ENCODE measurements around the gene ZFYVE16. TPM values are rescaled to one million over a fixed set of nuclear protein-coding genes. Genes with fewer than 3 reads are reported as not detected.
A peak's percentile ranks its signal among the peaks of the same experiment; 100 is the strongest.
"Not testable (repeated sequence)": the region's sequence is repeated elsewhere in the genome, so short reads cannot be mapped to it uniquely, and the experiment has no call there.

ZFYVE16 gene
- 75.3 TPM for polyA plus RNA-seq (ENCODE audit: insufficient read length)

DNA sequence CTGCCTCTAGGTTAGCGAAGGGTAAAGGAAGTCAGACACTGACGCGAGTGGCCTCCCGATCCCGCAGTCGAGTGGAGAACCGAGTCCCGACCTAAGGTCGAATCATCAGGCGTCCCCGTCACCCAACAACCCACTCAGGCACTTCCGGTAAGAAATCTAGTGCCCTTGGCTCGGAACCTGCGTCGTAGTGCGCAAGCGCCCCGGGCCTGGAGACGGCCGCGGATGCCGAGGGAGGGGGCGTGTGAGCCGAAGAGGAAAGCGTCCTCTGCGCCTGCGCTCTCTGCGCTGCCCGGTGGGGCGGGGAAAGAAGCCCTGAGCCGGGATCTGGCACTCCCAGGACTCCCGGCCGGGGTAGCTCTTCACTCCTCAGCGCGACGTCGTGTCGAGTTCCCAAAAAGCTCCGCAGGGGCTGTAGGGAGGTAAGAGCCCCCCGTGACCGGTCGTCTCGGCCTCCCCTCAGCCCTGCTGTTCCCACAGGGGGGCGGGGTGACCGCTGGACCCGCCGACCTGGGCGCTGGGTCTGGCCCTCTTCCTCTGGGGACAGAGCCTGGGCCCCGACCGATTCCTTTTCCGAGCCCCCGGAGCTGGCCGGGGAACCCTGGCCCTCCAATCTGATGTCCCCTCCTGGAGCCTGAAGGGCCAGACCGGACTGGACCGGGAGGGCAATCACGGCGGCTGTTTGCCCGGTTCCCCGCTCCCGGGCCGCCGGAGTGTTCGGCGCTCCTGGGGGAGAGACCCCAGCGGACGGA is at the start of gene ZFYVE16:
Gene ZFYVE16 (plus strand): TSS at position 330 of the 749 bp plus-strand sequence. CDS start 26,084 bp downstream, outside the sequence.
- peak; percentile 96 for DNase-seq (ENCODE audit: low read depth)

GRCh38 chr5:80360914-80361444 is 46.9 kb upstream of the ZFYVE16 start:
- no peak for DNase-seq (ENCODE audit: low read depth)

DNA sequence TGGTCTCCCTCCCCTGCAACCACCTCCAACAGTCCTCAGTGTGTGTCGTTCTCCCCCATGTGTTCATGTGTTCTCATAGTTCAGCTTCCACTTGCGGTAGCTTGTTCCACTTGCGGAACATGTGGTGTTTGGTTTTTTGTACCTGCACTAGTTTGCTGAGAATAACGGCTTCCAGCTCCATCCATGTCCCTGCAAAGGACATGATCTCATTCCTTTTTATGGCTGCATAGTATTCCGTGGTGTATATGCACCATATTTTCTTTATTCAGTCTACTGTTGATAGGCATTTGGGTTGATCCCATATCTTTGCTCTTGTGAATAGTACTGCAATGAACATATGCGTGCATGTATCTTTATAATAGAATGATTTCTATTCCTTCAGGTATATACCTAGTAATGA is 43.0 kb upstream of the ZFYVE16 start:
- no peak for DNase-seq (ENCODE audit: low read depth)

DNA sequence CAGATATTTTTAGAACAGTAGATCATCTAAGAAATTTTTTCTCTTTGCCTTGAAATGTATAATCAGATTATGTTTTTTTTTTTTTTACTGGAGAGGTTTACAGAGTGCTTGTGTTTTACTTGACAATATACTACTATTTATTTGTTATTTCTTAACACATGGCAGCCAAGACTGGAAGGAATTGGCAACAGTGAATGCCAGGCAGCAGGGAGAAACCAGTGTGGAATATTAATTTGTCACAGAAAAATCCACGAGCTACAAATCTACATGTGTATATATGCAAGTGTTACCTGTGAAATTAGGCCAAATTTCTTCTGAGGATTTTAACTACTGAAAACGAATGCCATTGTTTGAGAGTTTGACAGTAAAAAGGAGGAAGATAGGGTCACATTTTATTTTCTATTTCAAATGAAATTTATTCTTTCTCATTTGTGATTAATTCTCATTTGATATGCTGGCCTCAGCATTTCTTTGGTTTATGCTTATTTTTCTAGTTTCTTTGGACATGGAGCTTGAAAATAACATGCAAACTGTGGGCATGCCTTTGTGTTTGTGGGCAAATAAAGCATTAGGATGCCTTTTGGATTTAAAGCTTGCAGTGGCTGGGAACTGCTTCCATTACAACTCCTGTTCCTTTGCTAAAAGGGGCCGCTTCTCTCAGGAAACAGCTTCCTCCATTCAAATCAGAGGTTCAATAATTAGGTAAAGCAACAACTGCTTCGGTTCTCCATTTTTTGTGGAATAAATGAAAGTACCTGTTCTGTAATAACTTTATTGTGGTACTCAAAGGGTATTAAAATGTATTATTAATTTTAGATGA is 39.0 kb upstream of the ZFYVE16 start:
- no peak for DNase-seq (ENCODE audit: low read depth)

DNA sequence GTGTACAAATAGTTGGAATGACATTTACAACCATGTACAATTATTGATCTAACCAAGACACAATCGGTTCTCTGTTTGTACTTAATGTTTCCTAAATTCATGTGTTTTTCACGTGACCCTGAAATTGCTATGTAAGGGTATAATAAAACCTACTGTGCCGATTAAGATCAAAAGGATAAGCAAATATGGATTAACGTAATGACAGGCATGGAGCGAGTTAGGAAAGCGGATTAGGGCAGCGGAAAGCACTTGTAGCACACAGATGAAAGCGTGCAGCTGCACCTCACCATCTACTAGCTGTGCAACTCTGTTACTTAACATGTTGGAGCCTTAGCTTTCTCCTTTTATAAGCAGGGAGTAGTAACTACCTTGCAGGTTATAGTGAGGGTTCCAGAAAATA is 38.3 kb upstream of the ZFYVE16 start:
- DNase-seq (ENCODE audit: low read depth): no peak

- no peak for DNase-seq (ENCODE audit: low read depth)
Measured at GRCh38 chr5:80370390-80370789, 37.5 kb upstream of the ZFYVE16 start.

DNA sequence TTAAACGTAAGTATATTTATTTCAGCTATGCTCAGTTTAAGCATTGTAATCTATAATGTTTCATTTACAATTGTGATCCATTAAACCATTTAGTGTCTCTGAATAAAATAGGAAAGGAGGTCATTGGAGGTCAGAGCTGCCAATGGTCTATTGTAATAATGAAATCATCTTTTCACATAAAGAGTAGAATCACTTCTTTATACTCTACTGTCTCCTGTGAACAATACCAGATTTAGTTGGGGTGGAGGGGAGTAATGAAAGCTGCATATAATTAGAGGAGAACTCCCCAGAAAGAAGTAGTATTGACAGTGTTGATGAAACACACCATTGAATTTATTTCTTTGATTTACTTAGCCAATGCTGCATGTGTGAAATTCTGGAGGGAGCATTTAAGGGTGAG is 35.1 kb upstream of the ZFYVE16 start:
- no peak for DNase-seq (ENCODE audit: low read depth)

DNA sequence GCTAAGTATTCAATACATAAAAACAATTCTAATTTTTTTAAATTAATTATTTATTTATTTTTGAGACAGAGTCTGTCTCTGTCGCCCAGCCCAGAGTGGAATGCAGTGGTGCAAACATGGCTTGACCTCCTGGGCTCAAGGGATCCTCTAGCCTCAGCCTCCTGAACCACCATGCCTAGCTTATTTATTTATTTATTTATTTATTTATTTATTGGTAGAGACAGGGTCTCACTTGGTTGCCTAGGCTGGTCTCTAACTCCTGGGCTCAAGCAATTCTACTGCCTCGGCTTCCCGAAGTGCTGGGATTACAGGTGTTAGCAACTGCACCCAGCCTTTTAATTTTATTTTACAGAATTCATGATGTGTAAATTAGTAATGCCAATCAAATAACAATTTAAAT is 33.7 kb upstream of the ZFYVE16 start:
- DNase-seq (ENCODE audit: low read depth): no peak

DNA sequence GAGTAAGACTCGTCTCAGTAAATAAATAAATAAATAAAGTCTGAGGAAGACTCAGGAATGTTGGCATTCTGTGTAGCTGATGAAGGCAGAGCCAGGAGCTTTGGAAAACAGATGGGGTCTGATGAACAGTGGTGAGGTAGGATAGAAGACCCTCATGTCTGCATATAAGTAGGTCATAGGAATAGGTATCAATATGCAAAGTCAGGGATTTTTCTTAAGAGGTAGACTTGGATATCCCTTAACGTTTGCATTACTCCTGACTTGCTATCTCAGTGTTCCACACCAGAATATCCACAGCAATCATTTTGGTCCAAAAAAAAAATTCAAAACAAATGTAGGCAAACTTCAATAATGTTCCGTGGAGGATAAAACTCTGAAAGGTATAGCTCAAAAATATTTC is 31.3 kb upstream of the ZFYVE16 start:
- DNase-seq (ENCODE audit: low read depth): no peak

GRCh38 chr5:80382488-80382887 is 25.4 kb upstream of the ZFYVE16 start:
- no peak for DNase-seq (ENCODE audit: low read depth)

GRCh38 chr5:80387063-80387768 is 20.6 kb upstream of the ZFYVE16 start:
- DNase-seq (ENCODE audit: low read depth): no peak

DNA sequence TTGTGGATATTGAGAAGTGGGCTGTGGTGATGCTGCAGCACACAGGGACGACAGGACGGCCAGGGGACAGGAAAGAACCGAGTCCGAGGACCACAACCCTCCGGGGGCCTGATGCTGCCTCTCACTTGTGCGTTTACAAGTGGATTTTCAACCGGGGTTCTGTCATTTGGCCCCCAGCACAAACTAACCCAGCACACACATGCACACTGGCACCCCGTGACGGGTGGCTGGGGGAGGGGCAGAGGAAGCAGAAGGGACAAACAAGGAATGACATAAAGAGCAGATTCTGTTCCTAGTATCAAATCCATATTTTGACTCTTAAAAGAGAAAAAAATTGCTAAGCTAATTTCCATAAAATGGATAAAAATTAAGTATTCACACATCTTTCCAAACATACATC is 18.3 kb upstream of the ZFYVE16 start:
- DNase-seq (ENCODE audit: low read depth): no peak

- DNase-seq (ENCODE audit: low read depth): not testable (repeated sequence)
Measured at GRCh38 chr5:80390413-80390812, 17.5 kb upstream of the ZFYVE16 start.

DNA sequence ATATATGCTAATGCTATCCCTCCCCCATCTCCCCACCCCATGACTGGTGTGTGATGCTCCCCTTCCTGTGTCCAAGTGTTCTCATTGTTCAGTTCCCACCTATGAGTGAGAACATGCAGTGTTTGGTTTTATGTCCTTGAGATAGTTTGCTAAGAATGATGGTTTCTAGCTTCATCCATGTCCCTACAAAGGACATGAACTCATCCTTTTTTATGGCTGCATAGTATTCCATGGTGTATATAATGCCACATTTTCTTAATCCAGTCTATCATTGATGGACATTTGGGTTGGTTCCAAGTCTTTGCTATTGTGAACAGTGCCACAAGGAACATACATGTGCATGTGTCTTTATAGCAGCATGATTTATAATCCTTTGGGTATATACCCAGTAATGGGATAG is 16.6 kb upstream of the ZFYVE16 start:
- not testable (repeated sequence) for DNase-seq (ENCODE audit: low read depth)

DNA sequence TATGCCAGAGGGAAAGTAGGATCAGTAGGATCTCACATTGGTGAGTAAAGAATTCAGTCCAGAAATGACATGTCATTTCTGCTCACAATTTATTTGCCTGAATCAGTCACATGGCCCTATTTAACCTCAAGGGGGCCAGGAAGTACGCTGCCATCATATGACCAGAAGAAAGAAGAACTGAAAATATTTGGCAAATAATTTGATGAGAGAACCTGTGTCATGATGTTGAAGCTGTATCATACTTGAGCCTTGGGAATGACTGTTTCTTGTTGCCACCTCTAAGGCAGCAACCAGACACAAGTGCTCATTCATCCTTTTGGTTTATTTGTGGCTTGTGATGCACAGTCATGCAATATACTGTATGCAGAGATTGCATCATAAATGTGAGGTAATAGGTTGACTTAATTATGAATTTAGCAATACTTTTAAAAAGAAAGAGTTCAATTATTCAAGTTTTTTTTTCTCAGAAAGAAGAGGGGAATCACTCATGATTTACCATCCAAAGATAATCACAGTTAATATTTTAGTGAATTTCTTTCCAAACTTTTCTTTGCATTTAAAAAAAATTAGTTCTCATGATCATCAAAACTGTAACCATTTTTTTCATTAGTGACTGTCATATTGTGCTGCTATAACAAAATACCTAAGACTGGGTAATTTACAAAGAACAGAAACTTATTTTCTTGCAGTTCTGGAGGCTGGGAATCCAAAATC is 8.2 kb upstream of the ZFYVE16 start:
- no peak for DNase-seq (ENCODE audit: low read depth)

DNA sequence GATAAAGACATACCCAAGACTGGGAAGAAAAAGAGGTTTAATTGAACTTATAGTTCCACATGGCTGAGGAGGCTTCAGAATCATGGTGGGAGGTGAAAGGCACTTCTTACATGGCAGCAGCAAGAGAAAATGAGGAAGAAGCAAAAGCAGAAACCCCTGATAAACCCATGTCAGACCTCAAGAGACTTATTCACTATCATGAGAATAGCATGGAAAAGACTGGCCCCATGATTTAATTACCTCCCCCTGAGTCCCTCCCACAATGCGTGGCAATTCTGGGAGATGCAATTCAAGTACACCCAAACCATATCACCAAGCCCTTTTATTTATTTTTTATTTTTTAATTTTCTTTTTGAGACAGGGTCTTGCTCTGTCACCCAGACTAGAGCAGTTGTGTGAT is 7.5 kb upstream of the ZFYVE16 start:
- DNase-seq (ENCODE audit: low read depth): not testable (repeated sequence)

DNA sequence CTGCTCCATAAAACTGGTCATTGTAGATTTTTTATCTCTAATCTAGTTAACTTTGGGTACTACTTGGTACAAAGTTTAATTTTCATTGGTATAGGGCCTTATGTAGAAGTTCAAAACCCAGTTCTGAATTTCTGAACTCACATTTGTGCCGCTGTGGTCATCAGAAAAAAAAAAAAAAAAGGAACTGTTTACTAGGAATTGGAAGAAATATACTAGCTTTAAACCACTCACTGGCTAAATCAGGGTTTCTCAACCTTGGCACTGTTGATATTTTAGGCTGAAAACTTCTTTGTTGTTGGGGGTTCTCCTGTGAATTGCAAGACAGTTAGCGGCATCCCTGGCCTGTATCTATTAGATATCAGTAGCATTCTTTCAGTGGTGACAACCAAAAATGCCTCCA is 4.1 kb upstream of the ZFYVE16 start:
- no peak for DNase-seq (ENCODE audit: low read depth)

GRCh38 chr5:80406980-80407734 is 707 bp upstream of the ZFYVE16 start:
- DNase-seq (ENCODE audit: low read depth): no peak

DNA sequence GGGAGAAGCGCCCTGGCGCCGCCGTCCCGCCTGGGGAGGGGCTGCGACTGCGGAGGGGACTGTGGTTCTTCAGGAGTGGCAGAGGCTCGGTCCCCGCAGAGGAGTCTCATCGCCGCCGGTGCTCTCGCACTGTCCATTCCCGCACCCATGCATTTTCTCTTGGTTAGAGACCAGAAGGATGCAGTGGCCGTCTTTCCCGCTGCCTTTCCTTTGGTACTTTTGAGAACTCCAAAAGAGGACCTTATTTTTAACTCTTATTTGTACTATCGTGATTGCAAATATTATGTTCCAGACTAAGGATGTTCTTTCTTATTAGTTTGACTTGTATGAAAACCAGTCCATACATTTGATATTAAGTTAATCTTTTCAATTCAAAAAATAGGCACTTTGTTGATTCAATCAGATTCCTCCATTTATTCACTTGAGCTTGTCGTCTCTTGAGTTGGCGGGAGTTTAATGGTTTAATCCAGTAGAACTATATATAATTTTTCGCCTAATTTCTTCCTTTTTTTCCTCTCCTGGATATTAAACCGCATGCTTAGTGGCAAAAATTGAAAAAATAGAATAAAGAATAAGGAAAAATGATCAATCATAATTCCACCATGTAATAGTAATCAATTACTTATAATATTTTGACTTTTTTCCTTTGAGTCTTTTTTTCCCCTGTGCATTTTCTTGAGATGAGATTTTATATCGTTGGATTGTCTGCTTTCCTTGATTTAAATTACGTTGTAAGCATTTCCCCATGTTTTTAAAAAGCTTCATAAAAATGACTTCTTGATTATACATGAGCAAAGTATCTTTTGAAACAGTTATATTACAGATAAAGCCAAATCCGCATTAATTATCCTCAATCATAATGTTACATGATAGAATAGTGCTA is 861 bp downstream of the ZFYVE16 start:
- DNase-seq (ENCODE audit: low read depth): no peak
